Left ventricle myocardium inferior (tissue), 1 donor: ENCODE data around the gene STX1A. TPM values are rescaled to one million over a fixed set of nuclear protein-coding genes. Genes with fewer than 3 reads are reported as not detected.
"Not testable (repeated sequence)": the region's sequence is repeated elsewhere in the genome, so short reads cannot be mapped to it uniquely, and the experiment has no call there.

Experiments used
- DNase-seq: peaks from one replicate; pipeline ENCODE4 v3.0.0-alpha.2; 2020
- H3K27ac ChIP-seq: fragments of 200-600 bp; replicated peaks from 2 replicates; pipeline ENCODE4 v1.8.0; 2021
- H3K27me3 ChIP-seq: fragments of 200-600 bp; 2 replicates; pipeline ENCODE4 v1.8.0; 2021; ENCODE audit warnings: low read depth
- H3K36me3 ChIP-seq: fragments of 200-600 bp; 2 replicates; pipeline ENCODE4 v1.8.0; 2021
- H3K4me1 ChIP-seq: fragments of 200-600 bp; 2 replicates; pipeline ENCODE4 v1.8.0; 2021
- H3K4me3 ChIP-seq: fragments of 200-600 bp; 2 replicates; pipeline ENCODE4 v1.8.0; 2021; ENCODE audit warnings: mild to moderate bottlenecking, moderate library complexity
- H3K9me3 ChIP-seq: fragments of 200-600 bp; replicated peaks from 2 replicates; pipeline ENCODE4 v1.8.0; 2021
- intact Hi-C: fragments of 100-400 bp; cut with micrococcal nuclease; formaldehyde crosslinking; loops from one replicate; pipeline ENCODE4 v1.11.0; 2022
- microRNA-seq: library from miRNA; unstranded; fragments of <30 nt; microRNA quantifications from one replicate; pipeline ENCODE4 v1.2.0, GENCODE V29; 2020
- total RNA-seq: library from RNA; stranded (reverse); fragmentation: NEBNext Ultra II Directional; extraction: Animal tissue kit (Norgen Biotek cat#: 25700); gene quantifications from one replicate; pipeline ENCODE4 v1.2.1, GENCODE V29; 2021
- TF ChIP-seq, protein P1 (sequence below): fragments of 200-600 bp; IDR thresholded peaks from 2 replicates; pipeline ENCODE4 v1.8.0; 2021; ENCODE audit warnings: antibody characterized with exemption, mild to moderate bottlenecking, borderline replicate concordance
- donor health status: DM: no; HTN: yes; CAD: no; lungs with severe emphysema.

STX1A gene
- total RNA-seq, 1 donor from 2014 or later = 2.9 TPM

- no peak overlapping the region for H3K4me3 ChIP-seq
- no peak for DNase-seq
- no peaks in the 10 kb centered on the region for H3K4me1 ChIP-seq
- TF ChIP-seq, protein P1, sequence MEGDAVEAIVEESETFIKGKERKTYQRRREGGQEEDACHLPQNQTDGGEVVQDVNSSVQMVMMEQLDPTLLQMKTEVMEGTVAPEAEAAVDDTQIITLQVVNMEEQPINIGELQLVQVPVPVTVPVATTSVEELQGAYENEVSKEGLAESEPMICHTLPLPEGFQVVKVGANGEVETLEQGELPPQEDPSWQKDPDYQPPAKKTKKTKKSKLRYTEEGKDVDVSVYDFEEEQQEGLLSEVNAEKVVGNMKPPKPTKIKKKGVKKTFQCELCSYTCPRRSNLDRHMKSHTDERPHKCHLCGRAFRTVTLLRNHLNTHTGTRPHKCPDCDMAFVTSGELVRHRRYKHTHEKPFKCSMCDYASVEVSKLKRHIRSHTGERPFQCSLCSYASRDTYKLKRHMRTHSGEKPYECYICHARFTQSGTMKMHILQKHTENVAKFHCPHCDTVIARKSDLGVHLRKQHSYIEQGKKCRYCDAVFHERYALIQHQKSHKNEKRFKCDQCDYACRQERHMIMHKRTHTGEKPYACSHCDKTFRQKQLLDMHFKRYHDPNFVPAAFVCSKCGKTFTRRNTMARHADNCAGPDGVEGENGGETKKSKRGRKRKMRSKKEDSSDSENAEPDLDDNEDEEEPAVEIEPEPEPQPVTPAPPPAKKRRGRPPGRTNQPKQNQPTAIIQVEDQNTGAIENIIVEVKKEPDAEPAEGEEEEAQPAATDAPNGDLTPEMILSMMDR = no peak
- intact Hi-C loops = no loop called here
- H3K27me3 ChIP-seq = peaks cover 38% of the 10 kb centered on the region
- H3K27ac ChIP-seq = no peak overlapping the region
- H3K36me3 ChIP-seq = no peaks in the 10 kb centered on the region
- peaks cover 11% of the 10 kb centered on the region for H3K9me3 ChIP-seq
These were observed 59.5 kb downstream of the STX1A start for GRCh38 chr7:73659983-73660382.

DNA sequence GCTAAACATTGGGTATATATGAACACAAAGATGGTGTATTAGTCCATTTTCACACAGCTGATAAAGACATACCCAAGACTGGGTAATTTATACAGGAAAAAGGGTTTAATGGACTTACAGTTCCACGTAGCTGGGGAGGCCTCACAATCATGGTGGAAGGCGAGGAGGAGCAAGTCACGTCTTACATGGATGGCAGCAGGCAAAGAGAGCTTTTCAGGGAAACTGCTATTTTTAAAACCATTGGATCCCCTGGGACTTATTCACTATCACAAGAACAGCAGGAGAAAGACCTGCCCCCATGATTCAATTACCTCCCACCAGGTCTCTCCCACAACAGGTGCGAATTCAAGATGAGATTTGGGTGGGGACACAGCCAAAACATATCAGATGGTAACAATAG is 64.2 kb downstream of the STX1A start:
- DNase-seq, H3K4me1 ChIP-seq, H3K9me3 ChIP-seq, intact Hi-C loops, H3K27ac ChIP-seq, H3K36me3 ChIP-seq, H3K4me3 ChIP-seq: not testable (repeated sequence)
- H3K27me3 ChIP-seq = peaks cover 57% of the 10 kb centered on the region

- intact Hi-C loops = no loop called here
- DNase-seq = no peak
- H3K27me3 ChIP-seq = peaks cover 83% of the 10 kb centered on the region
These were observed 66.9 kb downstream of the STX1A start for GRCh38 chr7:73652541-73652949.

DNA sequence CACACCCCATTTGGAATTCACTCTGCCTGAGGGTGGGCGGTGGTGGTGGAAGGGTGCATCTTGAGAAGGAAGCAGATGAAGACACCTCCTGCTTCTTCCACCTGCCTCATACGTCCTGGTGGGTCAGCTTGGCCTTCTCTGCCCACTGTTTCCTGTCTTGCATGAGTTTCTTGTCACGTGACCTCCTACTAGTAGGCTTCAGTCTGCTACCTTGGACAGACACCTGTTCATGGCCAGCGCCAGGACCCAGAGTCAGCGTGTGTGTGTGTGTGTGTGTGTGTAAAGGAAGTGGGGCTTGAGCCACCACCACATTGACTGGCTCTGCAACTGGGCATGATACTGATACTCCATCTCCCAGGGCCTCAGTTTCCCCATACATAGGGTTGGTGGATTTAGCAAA is 68.9 kb downstream of the STX1A start:
- H3K27ac ChIP-seq = no peak overlapping the region
- intact Hi-C loops = no loop called here
- H3K4me1 ChIP-seq = peaks cover 5% of the 10 kb centered on the region
- H3K4me3 ChIP-seq = no peak overlapping the region
- no peaks in the 10 kb centered on the region for H3K9me3 ChIP-seq
- TF ChIP-seq, protein P1 = no peak
- DNase-seq = no peak
- H3K27me3 ChIP-seq = peaks cover 92% of the 10 kb centered on the region
- H3K36me3 ChIP-seq = no peaks in the 10 kb centered on the region

More at GRCh38 chr7:73652541-73652949, 66.9 kb downstream of the STX1A start:
- Histone ChIP-seq H3K27ac (no peak overlapping the region), H3K9me3 (no peaks in the 10 kb centered on the region), H3K36me3 (no peaks in the 10 kb centered on the region), H3K4me1 (peaks cover 5% of the 10 kb centered on the region), H3K4me3 (no peak overlapping the region)
- TF ChIP-seq, protein P1 = no peak

GRCh38 chr7:73649576-73649975 is 69.9 kb downstream of the STX1A start:
- TF ChIP-seq, protein P1 = no peak
- Histone ChIP-seq H3K36me3 (no peaks in the 10 kb centered on the region), H3K9me3 (no peaks in the 10 kb centered on the region), H3K4me1 (peaks cover 5% of the 10 kb centered on the region), H3K27ac (no peak overlapping the region), H3K4me3 (no peak overlapping the region), H3K27me3 (peaks cover 97% of the 10 kb centered on the region)
- intact Hi-C loops = no loop called here
- DNase-seq = no peak

Small RNAs within 50 kb of the gene (microRNA-seq; reads per million reads assigned to microRNA genes)
- not detected for gene MIR4284

Other genes starting within 250 kb of the STX1A start
- gene BAZ1B, start 197.4 kb downstream of the STX1A start, total RNA-seq = 38.9 TPM
- 82.9 TPM for gene BCL7B, start 162.0 kb downstream of the STX1A start, total RNA-seq
- 9.6 TPM for gene TBL2, start 141.1 kb downstream of the STX1A start, total RNA-seq
- 0.41 TPM for gene MLXIPL, start 95.1 kb downstream of the STX1A start, total RNA-seq
- gene VPS37D, start 51.8 kb downstream of the STX1A start, total RNA-seq = 3.1 TPM
- gene DNAJC30, start 36.2 kb downstream of the STX1A start, total RNA-seq = 14.0 TPM
- 65.0 TPM for gene BUD23, start 36.1 kb downstream of the STX1A start, total RNA-seq
- 25.2 TPM for gene ABHD11, start 19.1 kb upstream of the STX1A start, total RNA-seq
- gene CLDN3, start 50.6 kb upstream of the STX1A start, total RNA-seq = not detected
- 0.27 TPM for gene CLDN4, start 111.3 kb upstream of the STX1A start, total RNA-seq
- 0.44 TPM for gene METTL27, start 122.8 kb upstream of the STX1A start, total RNA-seq
- gene TMEM270, start 141.5 kb upstream of the STX1A start, total RNA-seq = not detected